ENCODE results near the gene INPP5A. TPM values are rescaled to one million over a fixed set of nuclear protein-coding genes. Genes with fewer than 3 reads are reported as not detected.

The INPP5A gene
- total and polyA plus RNA-seq, 9 of the 15 experiments (the other 6 are each of a cell fraction or from before 2014, with no cell fraction given) = 0.66 to 11.6 (median 7.7) TPM

- Histone ChIP-seq H4K20me1 (replicated peaks; ENCODE audit: control insufficient read depth, insufficient read depth, low read length) (peaks cover 8% of the 10 kb centered on the region; the same call in 1 of the 2 replicates), H2AFZ (ENCODE audit: low read depth, low read length) (no peak overlapping the region), H3K9me3 (replicated peaks; ENCODE audit: control insufficient read depth, insufficient read depth, low read depth, low read length) (no peaks in the 10 kb centered on the region), H3K27ac (ENCODE audit: extremely low read depth, low read depth, low read length) (no peak overlapping the region; the same call in 2 of the 3 replicates), H3K4me1 (replicated peaks in 1 of 2; ENCODE audit: control insufficient read depth in 2 of 2, insufficient read depth in 2 of 2, low read length in 2 of 2) (peaks cover 21 to 36% of the 10 kb centered on the region in 2 experiments), H3K9me1 (ENCODE audit: control insufficient read depth, insufficient read depth, low read length) (peaks cover 3% of the 10 kb centered on the region), H3K27me3 (ENCODE audit: control insufficient read depth in 2 of 2, insufficient read depth in 2 of 2, low read length in 2 of 2) (no peaks in the 10 kb centered on the region), H3K9ac (ENCODE audit: insufficient read depth in 1 of 2, low read depth in 2 of 2, low read length in 2 of 2) (peak overlapping the region in 1 of 2 experiments; percentile 83; a peak in 2 of 4 replicates), H3K79me2 (ENCODE audit: control insufficient read depth, insufficient read depth, low read length) (no peaks in the 10 kb centered on the region; the same call in 1 of the 3 replicates), H3K36me3 (ENCODE audit: control insufficient read depth, insufficient read depth, low read length) (no peaks in the 10 kb centered on the region), H3K4me2 (ENCODE audit: insufficient read depth, low read length) (no peak overlapping the region), H3K4me3 (no peak overlapping the region)
- intact Hi-C loops (cut with micrococcal nuclease) = no loop called here
- DNase-seq (ENCODE audit: extremely low read depth in 1 of 4, low spot score in 3 of 4) = no peak
- POLR2A ChIA-PET = interaction anchor here (0.8 to 1.2 kb wide), 5 partner anchors 11 to 30 kb away, joined by 3 to 4 read pairs (median 4); no protein-coding TSS in a partner anchor
- FAIRE-seq = no peak
- in situ Hi-C loops (cut with MboI) = no loop called here
- TF ChIP-seq ZBTB33 (CRISPR knock-in tag; IDR thresholded peaks at IDR 0.05) = 0 out of 2 replicates have a peak, but pooled peaks have one; percentile 35
- TF ChIP-seq SMAD4 (CRISPR knock-in tag; conservative IDR thresholded peaks at IDR 0.05) = no peak
- no peak for ATAC-seq
- CTCF ChIA-PET (ENCODE audit: low intra/inter-chr PET ratio) = no interaction called here
- 71% methylated on average over 10 of the region's 26 CpGs for WGBS (ENCODE audit: insufficient coverage, low coverage, missing lambda C conversion rate)
- BruUV-seq (replicated peaks) = no TSS peak
Observed at GRCh38 chr10:132570771-132571649, 33.4 kb downstream of the INPP5A start.

Data from K562 (cell line).